ENCODE measurements around the gene OR8B4. TPM values are rescaled to one million over a fixed set of nuclear protein-coding genes. Genes with fewer than 3 reads are reported as not detected.

The OR8B4 gene
- total RNA-seq, 4 donors from 2014 or later, result not detected

GRCh38 chr11:124441081-124441480, 16.4 kb upstream of the OR8B4 start:
- no peaks in the 10 kb centered on the region for H3K4me1 ChIP-seq
- no peak for DNase-seq (ENCODE audit: low spot score in 2 of 2)
- no peaks in the 10 kb centered on the region for H3K27me3 ChIP-seq
- no peak overlapping the region for H3K27ac ChIP-seq
- H3K36me3 ChIP-seq, result no peaks in the 10 kb centered on the region
- no peak overlapping the region for H3K4me3 ChIP-seq
- TF ChIP-seq POLR2A (IDR thresholded peaks at IDR 0.05) (no peak), EP300 (IDR thresholded peaks at IDR 0.05) (no peak)
- TF ChIP-seq, protein P1, sequence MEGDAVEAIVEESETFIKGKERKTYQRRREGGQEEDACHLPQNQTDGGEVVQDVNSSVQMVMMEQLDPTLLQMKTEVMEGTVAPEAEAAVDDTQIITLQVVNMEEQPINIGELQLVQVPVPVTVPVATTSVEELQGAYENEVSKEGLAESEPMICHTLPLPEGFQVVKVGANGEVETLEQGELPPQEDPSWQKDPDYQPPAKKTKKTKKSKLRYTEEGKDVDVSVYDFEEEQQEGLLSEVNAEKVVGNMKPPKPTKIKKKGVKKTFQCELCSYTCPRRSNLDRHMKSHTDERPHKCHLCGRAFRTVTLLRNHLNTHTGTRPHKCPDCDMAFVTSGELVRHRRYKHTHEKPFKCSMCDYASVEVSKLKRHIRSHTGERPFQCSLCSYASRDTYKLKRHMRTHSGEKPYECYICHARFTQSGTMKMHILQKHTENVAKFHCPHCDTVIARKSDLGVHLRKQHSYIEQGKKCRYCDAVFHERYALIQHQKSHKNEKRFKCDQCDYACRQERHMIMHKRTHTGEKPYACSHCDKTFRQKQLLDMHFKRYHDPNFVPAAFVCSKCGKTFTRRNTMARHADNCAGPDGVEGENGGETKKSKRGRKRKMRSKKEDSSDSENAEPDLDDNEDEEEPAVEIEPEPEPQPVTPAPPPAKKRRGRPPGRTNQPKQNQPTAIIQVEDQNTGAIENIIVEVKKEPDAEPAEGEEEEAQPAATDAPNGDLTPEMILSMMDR (IDR thresholded peaks at IDR 0.05), result no peak
- H3K9me3 ChIP-seq, result no peaks in the 10 kb centered on the region
- whole genome bisulfite sequencing, 2 donors, result 71 to 83% methylated on average over 5 of the region's 5 CpGs

DNA sequence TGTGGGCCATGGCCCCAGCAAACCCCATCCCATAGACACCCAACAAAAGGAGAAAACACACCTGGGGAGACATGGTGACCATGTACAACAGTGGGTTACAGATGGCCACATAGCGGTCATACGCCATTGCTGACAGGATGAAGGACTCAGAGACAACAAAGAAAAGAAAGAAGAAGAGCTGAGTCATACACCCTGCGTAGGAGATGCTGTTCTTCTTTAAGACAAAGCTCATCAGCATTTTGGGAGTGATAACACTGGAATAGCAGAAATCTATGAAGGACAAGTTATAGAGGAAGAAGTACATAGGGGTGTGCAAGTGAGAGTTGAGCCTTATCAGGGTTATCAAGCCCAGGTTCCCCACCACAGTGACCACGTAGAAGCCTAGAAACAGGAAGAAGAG, 15.9 kb upstream of the OR8B4 start:
- no peak overlapping the region for H3K4me3 ChIP-seq
- WGBS, 2 donors, result 79 to 90% methylated on average over 4 of the region's 4 CpGs
- H3K36me3 ChIP-seq, result no peaks in the 10 kb centered on the region
- no peak for DNase-seq (ENCODE audit: low spot score in 2 of 2)
- TF ChIP-seq EP300 (IDR thresholded peaks at IDR 0.05) (no peak), POLR2A (IDR thresholded peaks at IDR 0.05) (no peak)
- TF ChIP-seq, protein P1 (IDR thresholded peaks at IDR 0.05), result no peak
- no peaks in the 10 kb centered on the region for H3K9me3 ChIP-seq
- no peaks in the 10 kb centered on the region for H3K27me3 ChIP-seq
- H3K4me1 ChIP-seq, result no peaks in the 10 kb centered on the region
- no peak overlapping the region for H3K27ac ChIP-seq

GRCh38 chr11:124434699-124435098, 10.0 kb upstream of the OR8B4 start:
- no peak overlapping the region for H3K27ac ChIP-seq
- H3K9me3 ChIP-seq, result peaks cover 0 to 5% (median 0%) of the 10 kb centered on the region in 4 donors
- WGBS, 2 donors, result 76 to 88% methylated on average over 2 of the region's 2 CpGs
- TF ChIP-seq EP300 (IDR thresholded peaks at IDR 0.05), result no peak
- TF ChIP-seq, protein P1 (IDR thresholded peaks at IDR 0.05), result no peak
- no peak for TF ChIP-seq POLR2A (IDR thresholded peaks at IDR 0.05)
- H3K4me3 ChIP-seq, result no peak overlapping the region
- H3K4me1 ChIP-seq, result no peaks in the 10 kb centered on the region
- H3K36me3 ChIP-seq, result no peaks in the 10 kb centered on the region
- H3K27me3 ChIP-seq, result no peaks in the 10 kb centered on the region
- no peak for DNase-seq (ENCODE audit: low spot score in 2 of 2)

DNA sequence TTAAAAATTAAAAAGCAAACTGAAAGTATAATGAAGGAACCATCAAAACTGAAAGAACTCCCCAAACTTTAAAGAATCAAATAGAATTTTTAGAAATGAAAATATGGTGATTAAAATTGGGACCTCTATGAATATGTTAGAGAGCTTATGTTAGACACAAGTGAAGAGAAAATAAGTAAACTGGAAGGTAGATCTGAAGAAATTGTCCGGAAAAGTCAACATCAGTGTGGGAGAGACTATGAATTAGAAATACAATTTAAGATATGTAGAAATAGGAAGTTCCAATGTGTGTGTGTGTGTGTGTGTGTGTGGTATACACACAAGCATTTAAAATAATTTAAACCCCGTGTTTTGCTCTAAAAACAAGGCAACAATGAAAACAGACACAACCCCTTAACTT, 4.9 kb upstream of the OR8B4 start:
- 78 to 85% methylated on average over 2 of the region's 2 CpGs for WGBS, 2 donors
- DNase-seq (ENCODE audit: low spot score in 2 of 2), result no peak
- no peaks in the 10 kb centered on the region for H3K36me3 ChIP-seq
- no peak overlapping the region for H3K27ac ChIP-seq
- H3K27me3 ChIP-seq, result no peaks in the 10 kb centered on the region
- H3K9me3 ChIP-seq, result peaks cover 0 to 10% (median 0%) of the 10 kb centered on the region in 4 donors
- no peak for TF ChIP-seq EP300 (IDR thresholded peaks at IDR 0.05)
- H3K4me3 ChIP-seq, result no peak overlapping the region
- no peaks in the 10 kb centered on the region for H3K4me1 ChIP-seq

GRCh38 chr11:124421043-124421442, 3.6 kb downstream of the OR8B4 start:
- Histone ChIP-seq H3K4me3 (no peak overlapping the region), H3K36me3 (no peaks in the 10 kb centered on the region), H3K4me1 (no peaks in the 10 kb centered on the region), H3K27me3 (no peaks in the 10 kb centered on the region), H3K27ac (no peak overlapping the region), H3K9me3 (no peaks in the 10 kb centered on the region)
- 61 to 68% methylated on average over 4 of the region's 4 CpGs for WGBS, 2 donors
- TF ChIP-seq, protein P1 (IDR thresholded peaks at IDR 0.05), result no peak
- no peak for TF ChIP-seq POLR2A (IDR thresholded peaks at IDR 0.05)
- TF ChIP-seq EP300 (IDR thresholded peaks at IDR 0.05), result no peak
- DNase-seq (ENCODE audit: low spot score in 2 of 2), result no peak

DNA sequence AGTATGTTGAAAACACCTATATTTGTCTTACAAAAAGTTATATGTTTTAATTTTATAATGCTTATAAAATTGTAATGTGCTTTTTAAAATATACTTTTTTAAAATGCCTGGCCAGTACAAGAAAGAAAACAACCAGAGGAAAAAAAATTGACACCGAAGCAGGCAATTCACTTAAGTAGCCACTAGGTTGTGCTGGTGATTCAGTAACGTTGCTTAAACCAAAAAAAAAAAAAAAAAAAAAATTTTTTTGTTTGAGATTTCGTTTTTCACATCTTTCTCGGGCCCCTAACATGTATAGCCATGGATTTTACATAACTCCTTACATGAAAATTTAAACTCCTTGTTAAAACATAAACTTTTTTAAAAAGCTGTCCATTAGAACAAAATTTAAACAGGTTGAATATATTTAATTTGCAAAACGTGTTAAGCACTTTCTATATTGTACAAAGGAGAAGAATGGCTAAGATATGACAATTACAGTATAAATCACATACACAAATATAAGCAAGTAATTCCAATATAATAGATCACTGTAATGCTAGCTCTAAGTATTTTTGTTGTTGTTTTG, 9.2 kb downstream of the OR8B4 start:
- no peak for DNase-seq (ENCODE audit: low spot score in 2 of 2)
- WGBS, 2 donors, result 14 to 19% methylated on average over 5 of the region's 5 CpGs
- H3K4me1 ChIP-seq, result no peaks in the 10 kb centered on the region
- no peaks in the 10 kb centered on the region for H3K36me3 ChIP-seq
- H3K9me3 ChIP-seq, result no peaks in the 10 kb centered on the region
- TF ChIP-seq POLR2A (IDR thresholded peaks at IDR 0.05), result no peak
- TF ChIP-seq, protein P1 (IDR thresholded peaks at IDR 0.05), result peak in 3 of 5 experiments; percentile 26 to 50 (median 28)
- TF ChIP-seq EP300 (IDR thresholded peaks at IDR 0.05), result no peak
- no peak overlapping the region for H3K4me3 ChIP-seq
- no peak overlapping the region for H3K27ac ChIP-seq
- no peaks in the 10 kb centered on the region for H3K27me3 ChIP-seq
